ENCODE data around the gene COL6A1. TPM values are rescaled to one million over a fixed set of nuclear protein-coding genes. Genes with fewer than 3 reads are reported as not detected.
"Not testable (repeated sequence)": the region's sequence is repeated elsewhere in the genome, so short reads cannot be mapped to it uniquely, and the experiment has no call there.

The COL6A1 gene
- total RNA-seq, 1 donor from 2014 or later = 48.0 TPM

DNA sequence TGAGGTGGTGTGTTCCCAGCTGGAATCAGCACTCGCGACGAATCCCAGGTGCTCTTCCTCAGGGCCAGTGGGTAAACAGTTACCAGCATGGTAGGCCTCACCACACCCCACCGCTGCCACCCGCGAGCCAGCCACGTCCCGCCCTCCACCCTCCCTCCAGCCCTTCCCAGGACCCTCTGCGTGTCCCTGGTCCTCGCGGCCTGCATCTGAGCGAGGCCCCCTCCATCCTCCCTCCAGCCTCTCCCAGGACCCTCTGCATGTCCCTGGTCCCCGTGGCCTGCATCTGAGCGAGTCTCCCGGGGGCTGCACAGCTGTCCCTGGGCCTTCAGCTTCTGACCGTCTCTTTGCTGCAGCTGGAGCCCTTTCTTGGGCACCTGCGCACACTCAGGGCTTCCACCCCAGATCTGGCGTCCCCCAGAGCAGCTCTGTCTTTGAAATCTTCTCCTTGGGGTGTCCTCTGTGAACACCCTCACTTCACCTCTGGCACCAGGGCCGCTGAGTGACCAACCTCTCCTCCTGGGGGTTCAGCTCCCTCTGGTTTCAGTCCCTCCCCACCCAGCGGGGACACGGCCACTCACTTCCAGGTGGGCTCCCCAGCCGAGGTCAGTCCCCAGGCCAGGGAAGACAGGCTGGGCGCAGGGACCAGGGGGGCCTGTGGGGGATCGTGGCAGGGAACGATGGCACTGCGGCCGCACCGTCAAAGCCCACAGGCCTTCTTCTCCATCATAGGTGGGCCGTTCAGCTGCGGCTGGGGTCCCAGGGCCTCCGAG is 58.5 kb downstream of the COL6A1 start:
- no peak for DNase-seq (ENCODE audit: low spot score)
- ATAC-seq = no peak

DNA sequence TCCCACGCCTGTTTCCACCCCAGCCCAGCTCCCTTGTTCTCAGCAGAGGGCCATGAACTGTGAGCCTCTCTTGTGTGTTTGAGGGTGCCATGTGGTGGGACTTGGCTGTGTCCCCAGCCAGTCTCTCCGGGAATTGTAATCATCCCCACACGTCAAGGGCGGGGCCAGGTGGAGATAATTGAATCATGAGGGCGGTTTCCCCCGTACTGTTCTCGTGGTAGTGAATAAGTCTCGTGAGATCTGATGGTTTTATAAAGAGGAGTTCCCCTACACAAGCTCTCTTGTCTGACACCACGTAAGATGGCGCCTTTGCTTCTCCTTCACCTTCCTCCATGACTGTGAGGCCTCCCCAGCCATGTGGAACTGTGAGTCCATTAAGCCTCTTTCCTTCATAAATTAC is 59.1 kb downstream of the COL6A1 start:
- no peak for ATAC-seq

DNA sequence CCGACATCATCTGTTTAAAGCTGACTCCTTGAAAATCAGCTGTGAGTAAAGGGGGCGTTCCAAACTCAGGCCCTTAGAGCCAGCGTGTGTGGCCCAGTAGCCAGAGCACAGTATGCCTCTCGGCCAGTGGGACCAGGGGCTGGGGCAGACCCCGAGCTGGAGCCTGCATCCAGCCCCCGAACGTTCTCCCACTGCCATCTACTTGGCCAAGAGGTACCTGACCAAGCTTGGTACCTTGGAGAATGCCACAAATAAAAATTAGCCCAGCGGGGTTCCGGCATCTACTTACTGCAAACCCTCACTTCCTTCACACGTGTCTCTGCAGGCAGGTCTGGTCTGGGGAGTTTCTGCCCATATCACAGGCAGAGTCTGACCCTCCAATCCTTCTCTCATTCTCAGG is 59.6 kb downstream of the COL6A1 start:
- ATAC-seq = no peak
- no peak for DNase-seq (ENCODE audit: low spot score)

More for the DNA sequence above, 59.1 kb downstream of the COL6A1 start:
- no peak for DNase-seq (ENCODE audit: low spot score)

DNA sequence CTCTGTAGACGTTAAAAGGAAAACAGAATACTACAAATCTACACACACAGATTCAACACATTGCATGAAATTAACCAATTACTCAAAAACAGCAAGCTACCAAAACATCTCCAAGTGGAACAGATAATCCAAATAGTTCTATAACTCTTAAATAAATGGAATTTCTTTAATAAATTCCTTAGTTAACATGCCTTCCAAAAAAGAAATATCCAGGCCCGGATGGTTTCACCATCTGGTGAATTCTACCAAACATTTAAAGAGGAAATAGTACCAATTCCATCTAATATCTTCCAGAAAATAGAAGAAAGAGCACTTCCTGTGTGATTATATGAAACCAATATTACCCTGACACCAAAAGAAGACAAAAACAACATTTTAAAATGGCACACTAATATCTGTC is 63.6 kb downstream of the COL6A1 start:
- DNase-seq (ENCODE audit: low spot score) (no peak), ATAC-seq (no peak)

DNA sequence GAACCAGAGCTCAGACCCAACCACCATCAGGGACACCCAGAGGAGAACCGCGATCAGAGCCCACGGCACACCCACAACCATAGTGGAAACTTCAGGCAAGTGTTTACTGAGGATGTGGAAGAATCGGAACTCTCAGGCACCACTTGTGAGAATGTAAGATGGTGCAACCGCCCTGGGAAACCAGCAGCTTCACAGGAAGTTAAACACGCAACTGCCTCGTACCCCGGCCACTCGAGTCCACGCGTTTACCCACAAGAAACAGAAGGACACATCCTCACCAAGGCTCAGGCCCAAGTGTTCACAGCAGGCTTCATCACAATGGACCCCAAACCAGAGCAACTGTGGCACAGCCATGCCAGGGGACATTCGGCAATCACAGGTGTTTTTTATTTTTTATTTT is 64.9 kb downstream of the COL6A1 start:
- DNase-seq (ENCODE audit: low spot score) = peak; percentile 32
- ATAC-seq = no peak

DNA sequence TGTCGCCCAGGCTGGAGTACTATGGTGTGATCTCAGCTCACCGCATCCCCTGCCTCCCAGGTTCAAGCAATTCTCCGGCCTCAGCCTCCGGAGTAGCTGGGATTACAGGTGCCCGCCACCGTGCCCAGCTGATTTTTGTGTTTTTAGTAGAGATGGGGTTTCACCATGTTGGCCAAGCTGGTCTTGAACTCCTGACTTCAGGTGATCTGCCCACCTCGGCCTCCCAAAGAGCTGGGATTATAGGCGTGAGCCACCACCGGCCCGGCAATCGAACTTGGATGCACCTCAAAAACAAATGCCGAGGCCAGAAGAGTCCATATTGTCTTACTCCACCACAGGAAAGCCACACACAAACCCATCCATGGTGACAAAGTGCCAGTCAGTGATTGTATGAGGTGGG is 65.3 kb downstream of the COL6A1 start:
- peak; percentile 22 for DNase-seq (ENCODE audit: low spot score)

DNA sequence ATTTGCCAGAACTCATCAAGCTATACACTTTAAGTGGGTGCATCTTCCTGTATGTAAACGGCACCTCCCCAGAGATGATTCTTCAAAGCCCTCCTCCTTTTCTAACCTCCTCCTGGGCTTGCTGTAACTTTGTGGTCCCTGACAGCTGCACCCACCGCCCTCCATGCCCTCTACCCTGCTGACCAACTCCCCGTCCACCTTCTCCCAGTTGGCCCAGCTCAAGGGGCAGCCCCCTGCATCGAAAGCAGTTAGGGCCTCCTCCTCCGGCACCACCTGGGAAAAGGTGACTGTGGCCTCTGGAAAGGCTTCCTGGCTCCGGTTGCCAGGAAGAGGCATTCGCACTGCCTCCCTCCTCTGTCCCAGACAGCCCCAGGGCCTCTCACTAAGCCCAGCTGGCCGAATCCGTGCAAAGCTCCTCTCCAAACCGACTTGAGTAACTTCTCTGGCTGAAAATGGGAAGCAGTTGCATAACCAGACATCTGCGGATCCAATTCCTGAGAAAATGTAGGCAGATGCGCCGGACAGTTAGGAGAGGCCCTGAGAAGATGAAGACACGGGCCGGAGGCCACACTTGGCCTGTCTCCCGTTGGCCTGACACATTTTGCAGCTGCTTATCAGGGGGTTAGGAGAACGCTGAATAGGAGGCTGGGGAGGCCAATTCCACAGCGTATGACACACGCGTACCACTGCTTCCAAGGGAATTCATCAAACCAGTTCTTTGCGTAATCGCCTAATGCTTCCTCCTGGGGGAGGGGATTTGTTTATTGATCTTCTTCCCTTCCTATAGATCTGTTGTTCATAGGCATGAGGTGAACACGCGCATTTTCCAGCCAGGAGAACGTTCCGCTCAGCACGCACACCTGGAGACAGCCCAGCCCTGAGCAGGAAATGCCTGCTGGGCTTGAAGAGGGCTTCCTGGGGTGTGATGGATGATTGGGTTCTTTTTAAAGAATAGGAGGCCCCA is 67.6 kb downstream of the COL6A1 start:
- DNase-seq (ENCODE audit: low spot score) = peak; percentile 19

More for the DNA sequence above, 65.3 kb downstream of the COL6A1 start:
- not testable (repeated sequence) for ATAC-seq

DNA sequence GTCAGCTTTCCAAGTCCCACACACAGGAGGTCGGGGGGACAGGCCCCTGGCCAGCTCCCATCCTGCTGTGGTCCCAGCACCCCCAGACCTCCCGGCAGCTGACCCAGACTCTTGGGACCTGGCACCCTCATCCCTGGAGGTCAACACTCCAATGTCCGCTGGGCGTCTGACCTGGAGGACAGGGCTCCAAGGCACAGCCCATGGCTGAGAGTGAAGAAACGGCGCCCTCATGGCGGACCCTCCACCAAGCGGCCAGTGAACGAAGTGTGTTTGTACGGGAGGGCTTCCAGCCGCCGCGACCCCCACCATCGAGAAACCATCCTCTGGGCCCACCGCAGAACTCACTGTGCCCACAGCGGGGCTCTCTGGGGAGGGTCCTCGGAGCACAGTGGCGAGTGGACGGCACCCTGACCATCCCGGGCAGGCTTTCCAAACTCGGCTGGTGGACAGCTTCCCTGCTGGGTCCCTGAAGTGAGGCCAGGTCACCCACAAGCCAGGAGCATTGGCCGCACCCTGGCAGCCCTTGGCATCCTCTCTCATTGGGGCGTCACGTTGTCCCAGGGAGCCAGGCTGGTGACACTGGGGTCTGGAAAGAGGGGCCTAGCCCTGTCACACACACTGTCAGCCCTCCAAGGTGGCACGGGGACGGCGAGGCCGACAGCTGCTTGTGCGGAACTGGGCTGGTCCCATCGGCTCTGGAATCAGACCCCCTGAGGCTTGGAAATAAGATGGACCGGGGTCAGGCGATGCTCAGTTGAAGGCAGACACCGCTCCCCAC is 68.5 kb downstream of the COL6A1 start:
- peak; percentile 34 for ATAC-seq

More for the DNA sequence above, 67.6 kb downstream of the COL6A1 start:
- peak; percentile 55 for ATAC-seq

DNA sequence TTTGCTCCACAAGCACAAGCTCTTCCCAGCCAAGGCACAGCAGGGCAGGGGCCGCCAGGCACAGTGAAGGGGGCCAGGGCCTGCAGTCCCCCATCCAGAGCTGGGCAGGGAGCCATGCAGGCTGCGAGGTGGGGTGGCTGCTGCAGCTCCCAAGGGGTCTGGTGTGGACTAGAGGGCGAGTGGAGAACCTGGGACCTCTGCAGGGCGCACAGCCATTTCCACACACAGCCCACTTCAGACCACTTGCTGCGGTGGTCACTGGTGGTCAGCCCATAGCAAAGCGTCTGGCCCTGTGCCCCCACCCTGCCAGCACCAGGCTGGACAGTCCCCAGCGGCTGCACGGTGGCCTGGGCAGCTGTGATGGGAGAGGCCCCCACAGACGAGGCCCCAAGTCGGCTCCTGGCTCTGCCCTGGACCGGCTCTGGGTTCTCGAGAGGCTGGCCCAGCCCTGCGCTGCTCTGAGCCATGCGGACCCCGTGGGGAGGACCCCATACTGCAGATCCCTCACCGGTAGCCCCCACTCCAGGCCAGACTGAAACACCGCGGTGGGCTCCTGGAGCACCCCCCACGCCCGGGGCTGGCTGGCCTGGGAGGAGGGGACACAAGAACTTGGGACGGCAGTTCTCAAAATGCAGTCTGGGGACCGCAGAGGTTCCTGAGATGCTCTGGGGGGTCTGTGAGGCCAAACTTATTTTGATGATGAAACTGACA is 69.3 kb downstream of the COL6A1 start:
- ATAC-seq = no peak

More for the DNA sequence above, 68.5 kb downstream of the COL6A1 start:
- DNase-seq (ENCODE audit: low spot score) = no peak

DNA sequence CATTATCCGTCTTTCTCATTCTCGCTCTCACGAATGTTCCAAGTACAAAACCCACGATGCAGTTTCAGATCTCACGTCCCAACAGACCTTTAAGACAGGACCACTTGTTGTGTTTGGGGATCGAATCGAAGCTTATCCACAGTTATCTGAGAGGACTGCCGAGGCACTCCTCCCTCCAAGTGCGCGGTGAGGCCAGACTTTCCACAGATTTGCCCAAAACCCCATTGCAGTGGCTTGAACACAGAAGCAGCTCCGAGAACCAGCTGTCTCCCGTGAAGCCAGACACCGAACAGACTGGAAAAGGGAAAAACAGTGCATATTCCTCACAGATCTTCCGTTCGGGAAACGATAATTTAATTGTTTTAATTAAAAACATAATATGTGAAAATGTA is 69.8 kb downstream of the COL6A1 start:
- ATAC-seq (no peak), DNase-seq (ENCODE audit: low spot score) (no peak)

More for the DNA sequence above, 69.3 kb downstream of the COL6A1 start:
- no peak for DNase-seq (ENCODE audit: low spot score)

DNA sequence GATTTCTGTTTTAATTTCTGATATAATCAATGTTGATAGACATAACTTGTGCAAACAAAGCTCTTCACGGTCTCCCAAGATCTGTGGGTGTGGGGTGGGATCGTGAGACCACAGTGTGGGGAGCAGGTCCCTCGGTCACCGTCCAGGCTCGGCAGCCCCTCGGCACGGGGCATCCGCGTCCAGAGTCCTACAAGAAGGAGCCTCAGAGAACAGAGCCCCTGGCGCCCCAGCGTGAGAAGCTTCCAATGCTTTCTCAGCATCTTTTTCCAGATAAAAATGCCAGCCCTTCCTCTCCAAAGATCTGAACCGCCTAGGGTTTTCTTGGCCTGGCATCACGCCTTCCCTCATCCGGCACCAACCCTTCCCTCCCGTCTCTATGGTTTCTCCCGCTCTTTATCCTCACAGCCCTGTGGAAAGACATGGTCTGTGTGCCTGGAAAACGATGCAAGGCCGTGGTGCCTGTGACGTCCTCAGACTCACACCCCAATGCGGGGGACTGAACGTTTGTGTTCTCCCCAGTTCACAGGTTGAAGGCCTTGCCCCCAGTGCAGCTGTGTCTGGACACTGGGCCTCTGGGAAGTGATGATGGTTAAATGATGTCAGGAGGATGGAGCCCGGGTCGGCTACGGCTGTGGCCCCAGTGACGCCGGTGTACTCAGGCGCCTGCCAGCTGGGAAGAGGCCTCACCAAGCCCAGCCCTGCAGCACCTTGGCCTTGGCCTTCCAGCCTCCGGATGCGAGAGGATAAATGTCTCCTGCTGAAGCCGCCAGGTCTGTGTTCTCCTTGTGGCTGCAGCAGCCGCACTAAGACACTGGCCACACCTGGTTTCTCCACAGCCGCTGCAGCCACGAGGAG is 70.5 kb downstream of the COL6A1 start:
- DNase-seq (ENCODE audit: low spot score) = no peak
- no peak for ATAC-seq

DNA sequence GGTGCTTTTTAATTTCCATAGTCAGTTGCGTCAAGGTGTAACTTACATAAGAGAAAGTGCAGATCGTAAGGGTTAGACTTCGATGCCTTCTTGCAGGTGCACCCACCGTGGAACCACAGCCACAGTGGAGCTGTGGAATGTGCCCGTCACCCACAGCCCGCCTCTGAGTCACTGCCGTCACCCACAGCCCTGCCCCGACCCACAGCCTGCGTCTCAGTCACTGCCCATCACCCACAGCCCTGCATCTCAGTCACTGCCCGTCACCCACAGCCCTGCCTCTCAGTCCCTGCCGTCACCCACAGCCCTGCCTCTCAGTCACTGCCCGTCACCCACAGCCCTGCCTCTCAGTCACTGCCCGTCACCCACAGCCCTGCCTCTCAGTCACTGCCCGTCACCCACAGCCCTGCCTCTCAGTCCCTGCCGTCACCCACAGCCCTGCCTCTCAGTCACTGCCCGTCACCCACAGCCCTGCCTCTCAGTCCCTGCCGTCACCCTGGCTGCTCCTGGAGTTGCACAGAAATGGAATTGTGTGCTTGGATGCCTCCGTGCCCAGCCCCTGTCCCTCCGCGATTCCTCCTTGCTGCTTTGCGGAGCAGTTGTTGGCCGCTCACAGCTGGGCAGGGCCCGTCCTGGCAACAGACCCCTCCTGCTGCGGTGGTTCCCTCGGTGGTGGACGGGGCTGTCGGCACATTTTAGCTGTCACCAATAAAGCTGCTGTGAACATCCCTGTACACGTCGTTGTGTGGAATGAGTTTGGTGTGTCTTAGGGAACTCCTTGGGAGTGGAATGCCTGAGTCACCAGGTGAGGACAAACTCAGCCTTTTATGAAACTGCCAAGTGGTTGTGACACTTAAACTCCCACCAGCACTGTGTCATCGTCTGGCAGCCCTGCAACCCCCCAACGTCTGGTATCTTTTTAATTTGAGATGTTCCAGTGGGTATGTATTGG is 71.4 kb downstream of the COL6A1 start:
- no peak for DNase-seq (ENCODE audit: low spot score)
- no peak for ATAC-seq

DNA sequence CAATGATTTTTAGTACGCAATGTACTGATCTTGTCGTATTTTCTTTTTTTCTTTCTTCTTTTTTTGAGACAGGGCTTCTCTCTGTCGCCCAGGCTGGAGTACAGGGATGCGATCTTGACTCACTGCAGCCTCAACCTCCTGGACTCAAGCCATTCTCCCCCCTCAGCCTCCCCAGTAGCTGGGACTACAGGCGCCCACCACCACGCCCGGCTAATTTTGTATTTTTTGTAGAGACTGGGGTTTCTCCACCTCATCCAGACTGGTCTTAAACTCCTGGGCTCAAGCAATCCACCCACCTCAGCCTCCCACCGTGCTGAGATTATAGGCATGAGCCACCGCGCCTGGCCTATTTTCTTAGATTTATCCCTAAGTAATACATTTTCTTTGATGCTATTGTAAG is 72.5 kb downstream of the COL6A1 start:
- DNase-seq (ENCODE audit: low spot score) (no peak), ATAC-seq (no peak)

DNA sequence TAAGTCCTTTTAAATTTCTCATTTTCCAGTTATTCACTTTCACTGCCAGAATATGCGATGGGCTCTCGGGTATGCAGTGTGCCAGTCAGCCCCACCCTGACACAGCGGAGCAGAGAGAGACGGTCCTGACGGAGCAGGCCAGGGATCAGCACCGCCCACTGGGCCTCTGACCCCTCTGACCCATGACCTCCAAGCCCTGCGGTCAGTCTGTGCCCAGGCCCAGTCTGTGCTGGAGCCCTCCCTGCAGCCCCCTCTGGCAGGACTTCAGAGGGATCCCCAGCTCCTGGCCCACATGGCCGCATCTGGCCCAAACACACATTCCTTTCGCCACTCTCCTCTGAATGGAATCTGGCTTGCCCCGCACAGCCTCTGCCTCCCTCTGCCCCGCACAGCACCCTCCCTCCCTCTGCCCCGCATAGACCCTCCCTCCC is 72.9 kb downstream of the COL6A1 start:
- peak; percentile 12 for ATAC-seq

More for the DNA sequence above, 72.9 kb downstream of the COL6A1 start:
- DNase-seq (ENCODE audit: low spot score) = no peak

Measured in left lobe of liver (tissue), 2 donors.